H1 (cell line): ENCODE measurements around the gene BCL7B. TPM values are rescaled to one million over a fixed set of nuclear protein-coding genes. Genes with fewer than 3 reads are reported as not detected.

Experiments used
- CTCF ChIA-PET: fragments of 300-600 bp; sonication (Branson Sonifier 250); formaldehyde crosslinking; loops from one replicate; lab custom pipeline; 2021; ENCODE audit not compliant: partially characterized antibody; lab: Charles Lee
- POLR2A ChIA-PET: fragments of 300-600 bp; sonication (Branson Sonifier 250); formaldehyde crosslinking; loops from one replicate; lab custom pipeline; 2021; ENCODE audit warnings: inconsistent platforms; ENCODE audit not compliant: partially characterized antibody; lab: Charles Lee
- DNase-seq, 2 experiments: peaks; one replicate each; pipeline versions ENCODE4 v3.0.0 to v3.0.0-alpha.2; 2010 to 2022; ENCODE audit warnings: low spot score in 2 of 2, low read depth in 1 of 2, mixed read lengths in 1 of 2
- FAIRE-seq: peaks from 2 replicates; lab custom pipeline; 2011; peaks lifted over from hg19 to GRCh38; lab: Jason Lieb, UNC
- H2AFZ ChIP-seq: 2 replicates; pipeline ENCODE4 v1.8.1; 2012; ENCODE audit warnings: low read length, inconsistent platforms
- H2AK5ac ChIP-seq: 2 replicates; pipeline ENCODE4 v1.6.1; 2013; ENCODE audit warnings: low read depth, low read length
- H2BK120ac ChIP-seq: replicated peaks from 2 replicates; pipeline ENCODE3; 2013; ENCODE audit warnings: low read depth, low read length, inconsistent platforms
- H2BK12ac ChIP-seq: 2 replicates; pipeline ENCODE4 v1.6.1; 2013; ENCODE audit warnings: low read depth, low read length
- H2BK15ac ChIP-seq: 2 replicates; pipeline ENCODE4 v1.6.1; 2013; ENCODE audit warnings: low read length
- H2BK20ac ChIP-seq: 2 replicates; pipeline ENCODE4 v1.6.1; 2013; ENCODE audit warnings: low read length
- H2BK5ac ChIP-seq: 2 replicates; pipeline ENCODE4 v1.6.1; 2013; ENCODE audit warnings: low read depth, low read length
- H3K14ac ChIP-seq: 2 replicates; pipeline ENCODE4 v1.6.1; 2013; ENCODE audit warnings: inconsistent platforms; ENCODE audit not compliant: insufficient read length
- H3K18ac ChIP-seq: 2 replicates; pipeline ENCODE4 v1.6.1; 2013; ENCODE audit warnings: low read length; ENCODE audit errors: extremely low read depth
- H3K23ac ChIP-seq: 2 replicates; pipeline ENCODE4 v1.6.1; 2013; ENCODE audit warnings: inconsistent platforms; ENCODE audit not compliant: insufficient read length
- H3K23me2 ChIP-seq: 2 replicates; pipeline ENCODE4 v1.6.1; 2013; ENCODE audit warnings: low read depth, low read length
- H3K27ac ChIP-seq: 2 replicates; pipeline ENCODE4 v1.6.1; 2011; ENCODE audit warnings: low read depth, low read length, inconsistent platforms
- H3K27me3 ChIP-seq, 4 experiments: replicated peaks in 1 of 4; 1 replicate in 1 of 4; 2 replicates in 3 of 4; pipeline versions ENCODE4 v1.6.1 to v1.8.1; 2011 to 2013; ENCODE audit warnings: low read length in 3 of 4, mild to moderate bottlenecking in 3 of 4, inconsistent platforms in 2 of 4, mixed read lengths in 2 of 4, moderate library complexity in 1 of 4; ENCODE audit not compliant: control insufficient read depth in 3 of 4, insufficient read depth in 3 of 4; ENCODE audit errors: extremely low read depth in 1 of 4
- H3K36me3 ChIP-seq, 4 experiments: 2 replicates each; pipeline versions ENCODE4 v1.6.1 to v1.8.1; 2011 to 2013; ENCODE audit warnings: mild to moderate bottlenecking in 4 of 4, low read length in 3 of 4, moderate library complexity in 2 of 4, control low read depth in 1 of 4, inconsistent platforms in 1 of 4; ENCODE audit not compliant: insufficient read depth in 4 of 4, control insufficient read depth in 2 of 4
- H3K4ac ChIP-seq: replicated peaks from 2 replicates; pipeline ENCODE3; 2013; ENCODE audit warnings: low read length, low read depth, mixed read lengths, inconsistent platforms; ENCODE audit not compliant: insufficient read length
- H3K4me1 ChIP-seq, 4 experiments: replicated peaks in 1 of 4; 1 replicate in 1 of 4; 2 replicates in 3 of 4; pipeline versions ENCODE4 v1.6.1 to v1.8.1; 2011 to 2013; ENCODE audit warnings: low read length in 3 of 4, inconsistent platforms in 2 of 4, mixed read lengths in 1 of 4; ENCODE audit not compliant: insufficient read depth in 4 of 4, control insufficient read depth in 3 of 4
- H3K4me2 ChIP-seq, 2 experiments: 2 replicates each; pipeline versions ENCODE4 v1.6.1 to v1.8.1; 2011 to 2013; ENCODE audit warnings: low read depth in 2 of 2, low read length in 2 of 2, control low read depth in 1 of 2, inconsistent platforms in 1 of 2, mild to moderate bottlenecking in 1 of 2; ENCODE audit not compliant: insufficient read depth in 1 of 2
- H3K4me3 ChIP-seq, 4 experiments: fragments of 200-600, 300-600 bp in 1 of 4; sonication (generic), shearing (Covaris generic), sonication (Bioruptor Twin) in 1 of 4; 2 replicates each; pipeline versions ENCODE4 v1.5.1 to v1.8.1; 2011 to 2016; ENCODE audit warnings: low read length in 4 of 4, low read depth in 3 of 4, control low read depth in 2 of 4, inconsistent platforms in 2 of 4, mild to moderate bottlenecking in 2 of 4, mixed read lengths in 1 of 4, moderate library complexity in 1 of 4; ENCODE audit not compliant: insufficient read depth in 2 of 4; ENCODE audit errors: extremely low read depth in 1 of 4
- H3K56ac ChIP-seq: replicated peaks from 2 replicates; pipeline ENCODE3; 2013; ENCODE audit warnings: low read depth, mild to moderate bottlenecking, mixed read lengths, low read length, inconsistent platforms; ENCODE audit not compliant: insufficient read length
- H3K79me1 ChIP-seq: 2 replicates; pipeline ENCODE4 v1.6.1; 2013; ENCODE audit warnings: low read depth, low read length, control low read depth
- H3K79me2 ChIP-seq, 2 experiments: 2 replicates each; pipeline versions ENCODE4 v1.6.1 to v1.8.1; 2012 to 2013; ENCODE audit warnings: low read length in 2 of 2, mild to moderate bottlenecking in 2 of 2, inconsistent platforms in 1 of 2; ENCODE audit not compliant: insufficient read depth in 2 of 2, control insufficient read depth in 1 of 2
- H3K9ac ChIP-seq, 4 experiments: replicated peaks in 1 of 4; 1 replicate in 1 of 4; 2 replicates in 3 of 4; pipeline versions ENCODE4 v1.6.1 to v1.8.1; 2011 to 2013; ENCODE audit warnings: low read depth in 3 of 4, low read length in 3 of 4, control low read depth in 2 of 4, mild to moderate bottlenecking in 2 of 4, moderate library complexity in 2 of 4, inconsistent platforms in 1 of 4; ENCODE audit errors: extremely low read depth in 1 of 4
- H3K9me3 ChIP-seq, 2 experiments: 2 replicates each; pipeline versions ENCODE4 v1.6.1 to v1.8.1; 2012 to 2013; ENCODE audit warnings: mild to moderate bottlenecking in 2 of 2, moderate library complexity in 2 of 2, control low read depth in 1 of 2, inconsistent platforms in 1 of 2, low read depth in 1 of 2, low read length in 1 of 2, mixed read lengths in 1 of 2; ENCODE audit not compliant: insufficient read depth in 2 of 2
- H4K20me1 ChIP-seq, 2 experiments: replicated peaks in 1 of 2; 2 replicates each; pipeline versions ENCODE3 to v1.8.1; 2011 to 2013; ENCODE audit warnings: inconsistent platforms in 2 of 2, low read length in 2 of 2, mild to moderate bottlenecking in 1 of 2; ENCODE audit not compliant: insufficient read depth in 2 of 2, control insufficient read depth in 1 of 2
- H4K5ac ChIP-seq: 2 replicates; pipeline ENCODE4 v1.6.1; 2013; ENCODE audit warnings: low read length, low read depth, mixed read lengths, inconsistent platforms; ENCODE audit not compliant: insufficient read length
- H4K8ac ChIP-seq: 2 replicates; pipeline ENCODE4 v1.8.0; 2013; ENCODE audit warnings: mild to moderate bottlenecking, moderate library complexity, low read length, inconsistent platforms; ENCODE audit not compliant: insufficient read depth; ENCODE audit errors: extremely low read depth
- H4K91ac ChIP-seq: replicated peaks from 2 replicates; pipeline ENCODE3; 2013; ENCODE audit warnings: low read length, mixed read lengths, inconsistent platforms; ENCODE audit not compliant: insufficient read length
- EZH2 ChIP-seq: fragments of 200-600 bp; sonication (generic); IDR thresholded peaks from 2 replicates; pipeline ENCODE4 v1.7.1; 2012; ENCODE audit warnings: low read depth, mild to moderate bottlenecking, moderate library complexity, low read length, inconsistent platforms; ENCODE audit not compliant: severe bottlenecking
- FOSL1 ChIP-seq: IDR thresholded peaks from 2 replicates; pipeline ENCODE4 v1.6.1; 2011; ENCODE audit warnings: mild to moderate bottlenecking, low read depth, low read length, moderate library complexity; ENCODE audit not compliant: insufficient read depth
- JUND ChIP-seq: IDR thresholded peaks from 2 replicates; pipeline ENCODE4 v1.6.1; 2011; ENCODE audit warnings: mild to moderate bottlenecking, improper control_type of control experiment, low read length
- MAX ChIP-seq: IDR thresholded peaks from 2 replicates; pipeline ENCODE4 v1.6.1; 2012; ENCODE audit warnings: inconsistent platforms
- PHF8 ChIP-seq: fragments of 200-600 bp; sonication (generic); conservative IDR thresholded peaks from 2 replicates; pipeline ENCODE4 v1.7.1; 2012; ENCODE audit warnings: low read depth, mild to moderate bottlenecking, inconsistent platforms, low read length, moderate library complexity
- POU5F1 ChIP-seq: IDR thresholded peaks from 2 replicates; pipeline ENCODE4 v1.6.1; 2011; ENCODE audit warnings: low read depth, mild to moderate bottlenecking, low read length, moderate library complexity
- RAD21 ChIP-seq, 2 experiments: IDR thresholded peaks in 1 of 2; conservative IDR thresholded peaks in 1 of 2; 2 replicates each; pipeline ENCODE4 v1.6.1; 2011; ENCODE audit warnings: low read depth in 2 of 2, low read length in 2 of 2, improper control_type of control experiment in 1 of 2, inconsistent platforms in 1 of 2, mild to moderate bottlenecking in 1 of 2, moderate library complexity in 1 of 2
- RBBP5 ChIP-seq: IDR thresholded peaks from 2 replicates; pipeline ENCODE4 v1.7.1; 2012; ENCODE audit warnings: low read depth, mild to moderate bottlenecking, inconsistent platforms, low read length, moderate library complexity, borderline replicate concordance
- SUZ12 ChIP-seq: fragments of 200-600 bp; sonication (generic); IDR thresholded peaks from 2 replicates; pipeline ENCODE4 v1.6.1; 2012; ENCODE audit warnings: mild to moderate bottlenecking, inconsistent platforms, low read length, moderate library complexity, mixed read lengths
- WGBS, 2 experiments: shearing (Covaris generic) in 1 of 2; methylation state at CpG; one replicate each; pipeline versions ENCODE4 v1.1.6 to v1.1.7; 2013 to 2015; ENCODE audit warnings: low lambda C conversion rate in 2 of 2, mixed read lengths in 2 of 2, inconsistent platforms in 1 of 2, low coverage in 1 of 2, missing lambda C conversion rate in 1 of 2; ENCODE audit not compliant: insufficient replicate concordance in 2 of 2, insufficient coverage in 1 of 2, insufficient read length in 1 of 2; ENCODE audit errors: extremely low coverage in 1 of 2, missing lambda C conversion rate in 1 of 2; 5-methylcytosine and 5-hydroxymethylcytosine counted together
- polyA plus RNA-seq, 7 experiments: library from polyadenylated mRNA; depleted of rRNA in 3 of 7; stranded (reverse) in 5 of 7; unstranded in 2 of 7; fragments of >200 nt in 5 of 7; fragments of 200-250 nt in 2 of 7; gene quantifications; 1 replicate in 5 of 7; 2 replicates in 1 of 7; 4 replicates in 1 of 7; pipeline versions ENCODE4 v1.2.1 to v1.2.3, GENCODE V29; 2011 to 2013; ENCODE audit warnings: missing spikeins in 2 of 7, mixed read lengths in 2 of 7
- total RNA-seq: library from RNA; stranded (reverse); fragmentation: NEBNext Ultra II Directional; extraction: Animal tissue kit (Norgen Biotek cat#: 25700); gene quantifications from 2 replicates; pipeline ENCODE4 v1.2.1, GENCODE V29; 2021

Gene BCL7B
- total and polyA plus RNA-seq, 2 of the 8 experiments (the other 6 are each of a cell fraction or from before 2014, with no cell fraction given), result 24.9 to 44.6 TPM

- Histone ChIP-seq H3K36me3 (peaks cover 26 to 48% (median 38%) of the 10 kb centered on the region in 4 experiments), H2BK120ac (no peak overlapping the region), H4K20me1 (peaks cover 0 to 10% of the 10 kb centered on the region in 2 experiments), H3K23me2 (peaks cover 3% of the 10 kb centered on the region; the same call in 1 of the 2 replicates), H3K79me2 (peaks cover 0 to 5% of the 10 kb centered on the region in 2 experiments; a peak in 1 of 4 replicates), H3K14ac (no peak overlapping the region), H3K56ac (no peak overlapping the region), H3K4ac (no peak overlapping the region), H4K5ac (no peak overlapping the region), H2BK5ac (no peak overlapping the region), H3K27me3 (peaks cover 0 to 4% (median under 1%) of the 10 kb centered on the region in 4 experiments; a peak in 3 of 7 replicates), H3K18ac (no peak overlapping the region), H2BK15ac (no peak overlapping the region), H3K4me3 (no peak overlapping the region), H4K8ac (no peak overlapping the region), H3K27ac (no peak overlapping the region), H3K4me1 (no peaks in the 10 kb centered on the region), H3K9ac (no peak overlapping the region), H2BK12ac (no peak overlapping the region), H3K23ac (no peak overlapping the region), H2AK5ac (no peak overlapping the region), H2BK20ac (no peak overlapping the region), H3K9me3 (no peaks in the 10 kb centered on the region), H3K4me2 (no peak overlapping the region), H3K79me1 (peaks cover 3% of the 10 kb centered on the region; the same call in 1 of the 2 replicates), H4K91ac (no peak overlapping the region), H2AFZ (no peak overlapping the region)
- no peak for TF ChIP-seq JUND
- no peak for TF ChIP-seq POU5F1
- no peak for TF ChIP-seq MAX
- TF ChIP-seq FOSL1, result no peak
- no peak for TF ChIP-seq RBBP5
- TF ChIP-seq RAD21 (IDR thresholded peaks at IDR 0.05 in 1 of 2, conservative IDR thresholded peaks at IDR 0.05 in 1 of 2; ENCODE audit: low read depth in 2 of 2, low read length in 2 of 2), result no peak
- TF ChIP-seq EZH2, result no peak
- TF ChIP-seq PHF8, result no peak
- TF ChIP-seq SUZ12, result no peak
- WGBS, 2 experiments, result 87% methylated on average over 6 of the region's 6 CpGs; no CpG with 5 or more reads in 1 of the 2 experiments
- ChIA-PET CTCF (interaction anchor here (1.6 kb wide), 1 partner anchor 34 kb away, joined by 4 read pairs; no protein-coding TSS in a partner anchor), POLR2A (interaction anchor here (1.2 kb wide), 1 partner anchor 166 kb away, joined by 3 read pairs; the partner anchor contains the start of gene ABHD11)
- no peak for FAIRE-seq
- DNase-seq, result no peak
Observed at GRCh38 chr7:73572767-73573186, 15.3 kb upstream of the BCL7B start.
